HEK293 (cell line): ENCODE results near the gene PNMA5.

ENCODE experiments used
- ATF2 ChIP-seq: fragments of 450-650 bp; formaldehyde crosslinking; IDR thresholded peaks from 2 replicates; pipeline ENCODE4 v1.5.1; 2016; ENCODE audit warnings: missing biosample characterization, missing genetic modification characterization, low read depth
- FEZF1 ChIP-seq: fragments of 450-650 bp; formaldehyde crosslinking; IDR thresholded peaks from 2 replicates; pipeline ENCODE4 v1.5.1; 2016; ENCODE audit warnings: missing biosample characterization, missing genetic modification characterization
- KLF8 ChIP-seq: fragments of 450-650 bp; formaldehyde crosslinking; IDR thresholded peaks from 2 replicates; pipeline ENCODE4 v1.5.1; 2016; ENCODE audit warnings: missing biosample characterization, missing genetic modification characterization
- MEIS1 ChIP-seq: sonication (generic); formaldehyde crosslinking; IDR thresholded peaks from 2 replicates; pipeline ENCODE4 v1.8.1; 2022; ENCODE audit warnings: missing genetic modification reagents, mild to moderate bottlenecking, borderline replicate concordance
- OSR2 ChIP-seq: fragments of 450-650 bp; formaldehyde crosslinking; IDR thresholded peaks from 2 replicates; pipeline ENCODE4 v1.5.1; 2016; ENCODE audit warnings: missing biosample characterization, missing genetic modification characterization
- RBAK ChIP-seq: fragments of 450-650 bp; formaldehyde crosslinking; IDR thresholded peaks from 2 replicates; pipeline ENCODE4 v1.5.1; 2016; ENCODE audit warnings: missing biosample characterization, missing genetic modification characterization
- SP2 ChIP-seq: fragments of 450-650 bp; formaldehyde crosslinking; IDR thresholded peaks from 2 replicates; pipeline ENCODE4 v1.5.1; 2016; ENCODE audit warnings: missing biosample characterization, missing genetic modification characterization
- SP7 ChIP-seq: fragments of 450-650 bp; formaldehyde crosslinking; IDR thresholded peaks from 2 replicates; pipeline ENCODE4 v1.5.1; 2016; ENCODE audit warnings: missing biosample characterization, missing genetic modification characterization
- ZBTB1 ChIP-seq: fragments of 450-650 bp; formaldehyde crosslinking; IDR thresholded peaks from 2 replicates; pipeline ENCODE4 v1.5.1; 2016; ENCODE audit warnings: missing biosample characterization, missing genetic modification characterization
- ZBTB21 ChIP-seq: fragments of 450-650 bp; formaldehyde crosslinking; IDR thresholded peaks from 2 replicates; pipeline ENCODE4 v1.5.1; 2017; ENCODE audit warnings: missing biosample characterization, missing genetic modification characterization
- ZBTB7A ChIP-seq: fragments of 450-650 bp; formaldehyde crosslinking; IDR thresholded peaks from 2 replicates; pipeline ENCODE4 v1.5.1; 2016; ENCODE audit warnings: low read depth, missing biosample characterization, missing genetic modification characterization
- ZEB2 ChIP-seq: fragments of 450-650 bp; formaldehyde crosslinking; IDR thresholded peaks from 2 replicates; pipeline ENCODE4 v1.5.1; 2016; ENCODE audit warnings: missing biosample characterization, missing genetic modification characterization
- ZFP41 ChIP-seq: fragments of 450-650 bp; formaldehyde crosslinking; IDR thresholded peaks from 2 replicates; pipeline ENCODE4 v1.5.1; 2016; ENCODE audit warnings: missing biosample characterization, missing genetic modification characterization, borderline replicate concordance
- ZFP69B ChIP-seq: fragments of 450-650 bp; formaldehyde crosslinking; IDR thresholded peaks from 2 replicates; pipeline ENCODE4 v1.5.1; 2016; ENCODE audit warnings: missing biosample characterization, missing genetic modification characterization
- ZIC2 ChIP-seq: fragments of 450-650 bp; formaldehyde crosslinking; IDR thresholded peaks from 2 replicates; pipeline ENCODE4 v1.5.1; 2016; ENCODE audit warnings: missing biosample characterization, missing genetic modification characterization
- ZNF19 ChIP-seq: fragments of 450-650 bp; formaldehyde crosslinking; IDR thresholded peaks from 2 replicates; pipeline ENCODE4; 2016; ENCODE audit warnings: missing biosample characterization, missing genetic modification characterization, low read depth
- ZNF211 ChIP-seq: fragments of 450-650 bp; formaldehyde crosslinking; IDR thresholded peaks from 2 replicates; pipeline ENCODE4 v1.5.1; 2016; ENCODE audit warnings: low read depth, missing biosample characterization, missing genetic modification characterization
- ZNF292 ChIP-seq: fragments of 450-650 bp; formaldehyde crosslinking; IDR thresholded peaks from 2 replicates; pipeline ENCODE4 v1.5.1; 2016; ENCODE audit warnings: low read depth, missing biosample characterization, missing genetic modification characterization, borderline replicate concordance
- ZNF529 ChIP-seq: fragments of 450-650 bp; formaldehyde crosslinking; IDR thresholded peaks from 2 replicates; pipeline ENCODE4 v1.5.1; 2017; ENCODE audit warnings: missing genetic modification characterization, missing biosample characterization; ENCODE audit not compliant: insufficient replicate concordance
- ZNF560 ChIP-seq: fragments of 450-650 bp; formaldehyde crosslinking; IDR thresholded peaks from 2 replicates; pipeline ENCODE4 v1.5.1; 2017; ENCODE audit warnings: missing biosample characterization, missing genetic modification characterization, borderline replicate concordance
- ZNF561 ChIP-seq: fragments of 450-650 bp; IDR thresholded peaks from 2 replicates; pipeline ENCODE4 v1.5.1; 2018; ENCODE audit warnings: missing biosample characterization, missing genetic modification characterization, borderline replicate concordance
- ZNF623 ChIP-seq: fragments of 450-650 bp; formaldehyde crosslinking; IDR thresholded peaks from 2 replicates; pipeline ENCODE4 v1.5.1; 2016; ENCODE audit warnings: missing biosample characterization, missing genetic modification characterization
- ZNF654 ChIP-seq: fragments of 450-650 bp; formaldehyde crosslinking; IDR thresholded peaks from 2 replicates; pipeline ENCODE4 v1.5.1; 2016; ENCODE audit warnings: low read depth, missing biosample characterization, missing genetic modification characterization
- ZNF76 ChIP-seq: fragments of 450-650 bp; formaldehyde crosslinking; IDR thresholded peaks from 2 replicates; pipeline ENCODE4; 2016; ENCODE audit warnings: low read depth, missing biosample characterization, missing genetic modification characterization, borderline replicate concordance
- ZNF777 ChIP-seq: fragments of 450-650 bp; formaldehyde crosslinking; IDR thresholded peaks from 2 replicates; pipeline ENCODE4 v1.5.1; 2017; ENCODE audit warnings: missing biosample characterization, missing genetic modification characterization, borderline replicate concordance
- ZNF837 ChIP-seq: fragments of 450-650 bp; formaldehyde crosslinking; IDR thresholded peaks from 2 replicates; pipeline ENCODE4 v1.5.1; 2016; ENCODE audit warnings: missing biosample characterization, missing genetic modification characterization
- ZSCAN23 ChIP-seq: fragments of 450-650 bp; formaldehyde crosslinking; IDR thresholded peaks from 2 replicates; pipeline ENCODE4 v1.5.1; 2016; ENCODE audit warnings: missing biosample characterization, missing genetic modification characterization
- TF ChIP-seq, protein P1 (sequence below): fragments of 450-650 bp; formaldehyde crosslinking; conservative IDR thresholded peaks from 2 replicates; pipeline ENCODE4 v1.5.1; 2016; ENCODE audit warnings: low read depth, missing biosample characterization, missing genetic modification characterization
- TF ChIP-seq, protein P2 (sequence below): fragments of 450-650 bp; formaldehyde crosslinking; IDR thresholded peaks from 2 replicates; pipeline ENCODE4 v1.5.1; 2016; ENCODE audit warnings: missing biosample characterization, missing genetic modification characterization
- TF ChIP-seq, protein P3 (sequence below): fragments of 450-650 bp; IDR thresholded peaks from 2 replicates; pipeline ENCODE4 v1.5.1; 2018; ENCODE audit warnings: missing biosample characterization, mild to moderate bottlenecking, missing genetic modification characterization
- TF ChIP-seq, protein P4 (sequence below): fragments of 450-650 bp; formaldehyde crosslinking; IDR thresholded peaks from 2 replicates; pipeline ENCODE4 v1.5.1; 2016; ENCODE audit warnings: missing biosample characterization, missing genetic modification characterization, low read depth

PNMA5 gene

GRCh38 chrX:153032397-153033118, 38.6 kb upstream of the PNMA5 start (continued):
- TF ChIP-seq, protein P1, sequence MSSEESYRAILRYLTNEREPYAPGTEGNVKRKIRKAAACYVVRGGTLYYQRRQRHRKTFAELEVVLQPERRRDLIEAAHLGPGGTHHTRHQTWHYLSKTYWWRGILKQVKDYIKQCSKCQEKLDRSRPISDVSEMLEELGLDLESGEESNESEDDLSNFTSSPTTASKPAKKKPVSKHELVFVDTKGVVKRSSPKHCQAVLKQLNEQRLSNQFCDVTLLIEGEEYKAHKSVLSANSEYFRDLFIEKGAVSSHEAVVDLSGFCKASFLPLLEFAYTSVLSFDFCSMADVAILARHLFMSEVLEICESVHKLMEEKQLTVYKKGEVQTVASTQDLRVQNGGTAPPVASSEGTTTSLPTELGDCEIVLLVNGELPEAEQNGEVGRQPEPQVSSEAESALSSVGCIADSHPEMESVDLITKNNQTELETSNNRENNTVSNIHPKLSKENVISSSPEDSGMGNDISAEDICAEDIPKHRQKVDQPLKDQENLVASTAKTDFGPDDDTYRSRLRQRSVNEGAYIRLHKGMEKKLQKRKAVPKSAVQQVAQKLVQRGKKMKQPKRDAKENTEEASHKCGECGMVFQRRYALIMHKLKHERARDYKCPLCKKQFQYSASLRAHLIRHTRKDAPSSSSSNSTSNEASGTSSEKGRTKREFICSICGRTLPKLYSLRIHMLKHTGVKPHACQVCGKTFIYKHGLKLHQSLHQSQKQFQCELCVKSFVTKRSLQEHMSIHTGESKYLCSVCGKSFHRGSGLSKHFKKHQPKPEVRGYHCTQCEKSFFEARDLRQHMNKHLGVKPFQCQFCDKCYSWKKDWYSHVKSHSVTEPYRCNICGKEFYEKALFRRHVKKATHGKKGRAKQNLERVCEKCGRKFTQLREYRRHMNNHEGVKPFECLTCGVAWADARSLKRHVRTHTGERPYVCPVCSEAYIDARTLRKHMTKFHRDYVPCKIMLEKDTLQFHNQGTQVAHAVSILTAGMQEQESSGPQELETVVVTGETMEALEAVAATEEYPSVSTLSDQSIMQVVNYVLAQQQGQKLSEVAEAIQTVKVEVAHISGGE (tag by site-specific recombination) = peak; percentile 36; the same call in 1 of the 2 replicates
- TF ChIP-seq KLF8 (tag by site-specific recombination) (no peak), ZNF560 (no peak), MEIS1 (CRISPR knock-in tag) (no peak), ZBTB7A (tag by site-specific recombination) (no peak), ZNF623 (no peak), ZFP41 (tag by site-specific recombination) (no peak), ZNF292 (tag by site-specific recombination) (no peak), ZFP69B (tag by site-specific recombination) (no peak), FEZF1 (tag by site-specific recombination) (no peak), ZEB2 (no peak), ZNF837 (tag by site-specific recombination) (no peak), ZNF529 (tag by site-specific recombination) (no peak), SP2 (tag by site-specific recombination) (no peak), ZNF211 (tag by site-specific recombination) (no peak), ZNF561 (tag by site-specific recombination) (no peak), ATF2 (no peak), RBAK (tag by site-specific recombination) (no peak), ZBTB21 (tag by site-specific recombination) (no peak), ZIC2 (tag by site-specific recombination) (peak; percentile 36), OSR2 (tag by site-specific recombination) (no peak), ZNF19 (no peak), ZSCAN23 (tag by site-specific recombination) (no peak), SP7 (tag by site-specific recombination) (no peak), ZNF777 (tag by site-specific recombination) (no peak), ZBTB1 (tag by site-specific recombination) (no peak), ZNF654 (tag by site-specific recombination) (peak; percentile 82), ZNF76 (tag by site-specific recombination) (peak; percentile 60)
- TF ChIP-seq, protein P2, sequence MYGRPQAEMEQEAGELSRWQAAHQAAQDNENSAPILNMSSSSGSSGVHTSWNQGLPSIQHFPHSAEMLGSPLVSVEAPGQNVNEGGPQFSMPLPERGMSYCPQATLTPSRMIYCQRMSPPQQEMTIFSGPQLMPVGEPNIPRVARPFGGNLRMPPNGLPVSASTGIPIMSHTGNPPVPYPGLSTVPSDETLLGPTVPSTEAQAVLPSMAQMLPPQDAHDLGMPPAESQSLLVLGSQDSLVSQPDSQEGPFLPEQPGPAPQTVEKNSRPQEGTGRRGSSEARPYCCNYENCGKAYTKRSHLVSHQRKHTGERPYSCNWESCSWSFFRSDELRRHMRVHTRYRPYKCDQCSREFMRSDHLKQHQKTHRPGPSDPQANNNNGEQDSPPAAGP (tag by site-specific recombination) = 0 out of 2 replicates have a peak, but pooled peaks have one; percentile 18
- TF ChIP-seq, protein P3, sequence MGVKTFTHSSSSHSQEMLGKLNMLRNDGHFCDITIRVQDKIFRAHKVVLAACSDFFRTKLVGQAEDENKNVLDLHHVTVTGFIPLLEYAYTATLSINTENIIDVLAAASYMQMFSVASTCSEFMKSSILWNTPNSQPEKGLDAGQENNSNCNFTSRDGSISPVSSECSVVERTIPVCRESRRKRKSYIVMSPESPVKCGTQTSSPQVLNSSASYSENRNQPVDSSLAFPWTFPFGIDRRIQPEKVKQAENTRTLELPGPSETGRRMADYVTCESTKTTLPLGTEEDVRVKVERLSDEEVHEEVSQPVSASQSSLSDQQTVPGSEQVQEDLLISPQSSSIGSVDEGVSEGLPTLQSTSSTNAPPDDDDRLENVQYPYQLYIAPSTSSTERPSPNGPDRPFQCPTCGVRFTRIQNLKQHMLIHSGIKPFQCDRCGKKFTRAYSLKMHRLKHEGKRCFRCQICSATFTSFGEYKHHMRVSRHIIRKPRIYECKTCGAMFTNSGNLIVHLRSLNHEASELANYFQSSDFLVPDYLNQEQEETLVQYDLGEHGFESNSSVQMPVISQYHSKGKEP (tag by site-specific recombination) = no peak
- TF ChIP-seq, protein P4, sequence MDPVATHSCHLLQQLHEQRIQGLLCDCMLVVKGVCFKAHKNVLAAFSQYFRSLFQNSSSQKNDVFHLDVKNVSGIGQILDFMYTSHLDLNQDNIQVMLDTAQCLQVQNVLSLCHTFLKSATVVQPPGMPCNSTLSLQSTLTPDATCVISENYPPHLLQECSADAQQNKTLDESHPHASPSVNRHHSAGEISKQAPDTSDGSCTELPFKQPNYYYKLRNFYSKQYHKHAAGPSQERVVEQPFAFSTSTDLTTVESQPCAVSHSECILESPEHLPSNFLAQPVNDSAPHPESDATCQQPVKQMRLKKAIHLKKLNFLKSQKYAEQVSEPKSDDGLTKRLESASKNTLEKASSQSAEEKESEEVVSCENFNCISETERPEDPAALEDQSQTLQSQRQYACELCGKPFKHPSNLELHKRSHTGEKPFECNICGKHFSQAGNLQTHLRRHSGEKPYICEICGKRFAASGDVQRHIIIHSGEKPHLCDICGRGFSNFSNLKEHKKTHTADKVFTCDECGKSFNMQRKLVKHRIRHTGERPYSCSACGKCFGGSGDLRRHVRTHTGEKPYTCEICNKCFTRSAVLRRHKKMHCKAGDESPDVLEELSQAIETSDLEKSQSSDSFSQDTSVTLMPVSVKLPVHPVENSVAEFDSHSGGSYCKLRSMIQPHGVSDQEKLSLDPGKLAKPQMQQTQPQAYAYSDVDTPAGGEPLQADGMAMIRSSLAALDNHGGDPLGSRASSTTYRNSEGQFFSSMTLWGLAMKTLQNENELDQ (tag by site-specific recombination) = no peak
